Measurements from ENCODE around the gene SPRR5.

The SPRR5 gene

GRCh38 chr1:152983234-152983633 is 36.2 kb downstream of the SPRR5 start:
- DNase-seq (ENCODE audit: low spot score), result no peak

- DNase-seq (ENCODE audit: low spot score), result no peak
These were observed 36.7 kb downstream of the SPRR5 start, which contains the start of gene SPRR1A for GRCh38 chr1:152983743-152984142. SPRR1A (plus strand) TSS chr1:152984081; CDS start chr1:152985231, 1,150 bp downstream.

GRCh38 chr1:152986578-152986977 is 39.6 kb downstream of the SPRR5 start:
- no peak for DNase-seq (ENCODE audit: low spot score)

- no peak for DNase-seq (ENCODE audit: low spot score)
These were observed 46.2 kb downstream of the SPRR5 start for GRCh38 chr1:152993186-152993585.

GRCh38 chr1:152995842-152996241 is 48.8 kb downstream of the SPRR5 start:
- no peak for DNase-seq (ENCODE audit: low spot score)

GRCh38 chr1:152996633-152997400 is 49.8 kb downstream of the SPRR5 start:
- DNase-seq (ENCODE audit: low spot score), result peak; percentile 36

GRCh38 chr1:152997901-152998300 is 50.9 kb downstream of the SPRR5 start:
- DNase-seq (ENCODE audit: low spot score), result no peak

- no peak for DNase-seq (ENCODE audit: low spot score)
These were observed 51.5 kb downstream of the SPRR5 start for GRCh38 chr1:152998476-152998875.
